Medulla oblongata (tissue), 1 donor: ENCODE results near the gene IRF2BPL.

Experiments used
- DNase-seq: peaks from one replicate; pipeline ENCODE4 v3.0.0-alpha.2; 2015; ENCODE audit errors: extremely low spot score

Gene IRF2BPL

GRCh38 chr14:77028384-77029231 lies at the start of gene IRF2BPL:
TSS of gene IRF2BPL (minus strand) at chr14:77028708. CDS start at chr14:77027792, 916 bp downstream.
- peak; percentile 98 for DNase-seq

GRCh38 chr14:77077040-77077439 lies 48.5 kb upstream of the IRF2BPL start:
- DNase-seq = no peak

- DNase-seq = no peak
These were observed 47.7 kb upstream of the IRF2BPL start for GRCh38 chr14:77076113-77076631.

GRCh38 chr14:77074969-77075368 lies 46.5 kb upstream of the IRF2BPL start:
- no peak for DNase-seq

GRCh38 chr14:77071938-77072388 lies 43.5 kb upstream of the IRF2BPL start:
- no peak for DNase-seq

GRCh38 chr14:77069551-77069950 lies 41.0 kb upstream of the IRF2BPL start:
- DNase-seq = peak; percentile 26

- no peak for DNase-seq
These were observed 40.2 kb upstream of the IRF2BPL start for GRCh38 chr14:77068517-77069200.

GRCh38 chr14:77067632-77068516 lies 39.4 kb upstream of the IRF2BPL start:
- peak; percentile 84 for DNase-seq

- DNase-seq = no peak
These were observed 38.2 kb upstream of the IRF2BPL start for GRCh38 chr14:77066578-77067172.

- DNase-seq = no peak
These were observed 37.5 kb upstream of the IRF2BPL start for GRCh38 chr14:77065851-77066577.

GRCh38 chr14:77064521-77065178 lies 36.1 kb upstream of the IRF2BPL start:
- DNase-seq = no peak

- DNase-seq = no peak
These were observed 35.2 kb upstream of the IRF2BPL start for GRCh38 chr14:77063571-77064171.

- DNase-seq = no peak
These were observed 33.8 kb upstream of the IRF2BPL start for GRCh38 chr14:77062261-77062660.

GRCh38 chr14:77061630-77062257 lies 33.2 kb upstream of the IRF2BPL start:
- no peak for DNase-seq

GRCh38 chr14:77059276-77059915 lies 30.9 kb upstream of the IRF2BPL start:
- DNase-seq = peak; percentile 82

- DNase-seq = no peak
These were observed 30.3 kb upstream of the IRF2BPL start for GRCh38 chr14:77058785-77059184.

- DNase-seq = no peak
These were observed 29.6 kb upstream of the IRF2BPL start for GRCh38 chr14:77058117-77058516.

GRCh38 chr14:77055981-77056380 lies 27.5 kb upstream of the IRF2BPL start:
- no peak for DNase-seq

- DNase-seq = no peak
These were observed 26.8 kb upstream of the IRF2BPL start for GRCh38 chr14:77055306-77055705.
